Measurements from ENCODE around the gene SETD3.

Gene SETD3

GRCh38 chr14:99516871-99517642 lies 36.4 kb upstream of the SETD3 start:
- no peak for DNase-seq (ENCODE audit: low read depth in 1 of 2, low spot score in 1 of 2)

GRCh38 chr14:99516156-99516870 lies 35.7 kb upstream of the SETD3 start:
- DNase-seq (ENCODE audit: low read depth in 1 of 2, low spot score in 1 of 2): no peak

- DNase-seq (ENCODE audit: low read depth in 1 of 2, low spot score in 1 of 2): no peak
These were observed 34.9 kb upstream of the SETD3 start for GRCh38 chr14:99515301-99516155.

GRCh38 chr14:99514552-99515300 lies 34.1 kb upstream of the SETD3 start:
- no peak for DNase-seq (ENCODE audit: low read depth in 1 of 2, low spot score in 1 of 2)

- DNase-seq (ENCODE audit: low read depth in 1 of 2, low spot score in 1 of 2): no peak
These were observed 33.4 kb upstream of the SETD3 start for GRCh38 chr14:99513946-99514551.

- DNase-seq (ENCODE audit: low read depth in 1 of 2, low spot score in 1 of 2): no peak
These were observed 32.6 kb upstream of the SETD3 start for GRCh38 chr14:99513183-99513694.

GRCh38 chr14:99512571-99513182 lies 32.0 kb upstream of the SETD3 start:
- no peak for DNase-seq (ENCODE audit: low read depth in 1 of 2, low spot score in 1 of 2)

GRCh38 chr14:99512110-99512449 lies 31.4 kb upstream of the SETD3 start:
- no peak for DNase-seq (ENCODE audit: low read depth in 1 of 2, low spot score in 1 of 2)

GRCh38 chr14:99511421-99512109 lies 30.9 kb upstream of the SETD3 start:
- no peak for DNase-seq (ENCODE audit: low read depth in 1 of 2, low spot score in 1 of 2)

GRCh38 chr14:99510556-99511139 lies 30.0 kb upstream of the SETD3 start:
- DNase-seq (ENCODE audit: low read depth in 1 of 2, low spot score in 1 of 2): no peak

- DNase-seq (ENCODE audit: low read depth in 1 of 2, low spot score in 1 of 2): no peak
These were observed 29.4 kb upstream of the SETD3 start for GRCh38 chr14:99509871-99510555.

- DNase-seq (ENCODE audit: low read depth in 1 of 2, low spot score in 1 of 2): no peak
These were observed 28.4 kb upstream of the SETD3 start for GRCh38 chr14:99508896-99509629.

- DNase-seq (ENCODE audit: low read depth in 1 of 2, low spot score in 1 of 2): no peak
These were observed 27.4 kb upstream of the SETD3 start for GRCh38 chr14:99507860-99508640.

- no peak for DNase-seq (ENCODE audit: low read depth in 1 of 2, low spot score in 1 of 2)
These were observed 25.6 kb upstream of the SETD3 start for GRCh38 chr14:99506276-99506675.

GRCh38 chr14:99505089-99505488 lies 24.4 kb upstream of the SETD3 start:
- no peak for DNase-seq (ENCODE audit: low read depth in 1 of 2, low spot score in 1 of 2)

GRCh38 chr14:99503848-99504453 lies 23.3 kb upstream of the SETD3 start:
- no peak for DNase-seq (ENCODE audit: low read depth in 1 of 2, low spot score in 1 of 2)

- no peak for DNase-seq (ENCODE audit: low read depth in 1 of 2, low spot score in 1 of 2)
These were observed 22.3 kb upstream of the SETD3 start for GRCh38 chr14:99502989-99503421.
